Lower lobe of right lung (tissue), 2 donors: ENCODE data around the gene ADIPOR1. TPM values are rescaled to one million over a fixed set of nuclear protein-coding genes. Genes with fewer than 3 reads are reported as not detected.
A peak's percentile ranks its signal among the peaks of the same experiment; 100 is the strongest.

ENCODE experiments used
- ATAC-seq, 2 donors: fragments of 200-7000 bp; cut with Tn5 transposase; one replicate each; pipeline ENCODE4 v1.9.1; 2020 to 2022; ENCODE audit warnings: mild to moderate bottlenecking in 2 of 2, moderate library complexity in 2 of 2
- DNase-seq: peaks from one replicate; pipeline ENCODE4 v3.0.0-alpha.2; 2020
- H3K27ac ChIP-seq: fragments of 200-600 bp; one replicate; pipeline ENCODE4 v1.8.0; 2022
- H3K27me3 ChIP-seq: fragments of 200-600 bp; one replicate; pipeline ENCODE4 v1.8.0; 2022; ENCODE audit warnings: low read depth
- H3K36me3 ChIP-seq: fragments of 200-600 bp; one replicate; pipeline ENCODE4 v1.8.0; 2022; ENCODE audit warnings: mild to moderate bottlenecking
- H3K4me1 ChIP-seq: fragments of 200-600 bp; one replicate; pipeline ENCODE4 v1.8.0; 2022
- H3K4me3 ChIP-seq: fragments of 200-600 bp; one replicate; pipeline ENCODE4 v1.8.0; 2022; ENCODE audit warnings: mild to moderate bottlenecking
- H3K9me3 ChIP-seq: fragments of 200-600 bp; one replicate; pipeline ENCODE4 v1.8.0; 2022
- intact Hi-C: fragments of 100-400 bp; cut with DNase I; formaldehyde crosslinking; loops from one replicate; pipeline ENCODE4 v1.11.0; 2022
- total RNA-seq: library from RNA; stranded (reverse); fragmentation: NEBNext Ultra II Directional; extraction: Animal tissue kit (Norgen Biotek cat#: 25700); gene quantifications from one replicate; pipeline ENCODE4 v1.2.1, GENCODE V29; 2021
- TF ChIP-seq, protein P1 (sequence below): fragments of 200-600 bp; IDR thresholded peaks from one replicate; pipeline ENCODE4 v1.8.0; 2022; ENCODE audit warnings: antibody characterized with exemption, mild to moderate bottlenecking
- donor health status: DM: no; HTN: yes; CAD: no; lungs with severe emphysema.

ADIPOR1 gene
- total RNA-seq, 1 donor from 2014 or later, result 110 TPM

DNA sequence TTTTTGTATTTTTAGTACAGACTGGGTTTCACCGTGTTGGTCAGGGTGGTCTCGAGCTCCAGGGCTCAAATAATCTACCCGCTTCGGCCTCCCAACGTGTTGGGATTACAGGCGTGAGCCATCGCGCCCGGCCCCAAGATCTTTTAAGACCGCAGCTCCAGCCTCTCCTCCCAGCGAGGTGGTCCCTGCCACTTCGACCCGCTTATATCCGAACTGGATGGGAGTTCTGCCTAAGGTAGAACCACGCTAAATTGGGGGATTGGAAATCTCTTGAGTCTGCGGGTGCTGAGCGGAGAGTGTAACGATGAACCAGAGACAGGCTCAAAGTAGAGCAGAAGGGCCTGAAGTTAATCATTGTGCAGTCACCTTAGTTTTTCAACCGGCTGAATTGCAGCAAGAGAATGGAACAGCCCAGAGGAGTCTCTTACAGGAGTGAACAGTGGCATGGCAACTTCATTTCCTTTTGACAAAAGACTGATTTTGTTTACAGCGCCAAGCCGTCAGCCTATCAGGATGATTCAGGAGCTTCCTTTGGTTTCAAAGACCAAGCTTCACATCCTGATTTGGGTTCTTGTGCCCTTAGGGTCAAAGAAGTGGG lies 9.7 kb upstream of the ADIPOR1 start:
- Histone ChIP-seq H3K36me3 (peaks cover 20% of the 10 kb centered on the region), H3K4me1 (peaks cover 32% of the 10 kb centered on the region), H3K4me3 (peak overlapping the region; percentile 67), H3K27ac (peak overlapping the region; percentile 85), H3K9me3 (no peaks in the 10 kb centered on the region), H3K27me3 (no peaks in the 10 kb centered on the region)
- DNase-seq, result no peak
- TF ChIP-seq, protein P1, sequence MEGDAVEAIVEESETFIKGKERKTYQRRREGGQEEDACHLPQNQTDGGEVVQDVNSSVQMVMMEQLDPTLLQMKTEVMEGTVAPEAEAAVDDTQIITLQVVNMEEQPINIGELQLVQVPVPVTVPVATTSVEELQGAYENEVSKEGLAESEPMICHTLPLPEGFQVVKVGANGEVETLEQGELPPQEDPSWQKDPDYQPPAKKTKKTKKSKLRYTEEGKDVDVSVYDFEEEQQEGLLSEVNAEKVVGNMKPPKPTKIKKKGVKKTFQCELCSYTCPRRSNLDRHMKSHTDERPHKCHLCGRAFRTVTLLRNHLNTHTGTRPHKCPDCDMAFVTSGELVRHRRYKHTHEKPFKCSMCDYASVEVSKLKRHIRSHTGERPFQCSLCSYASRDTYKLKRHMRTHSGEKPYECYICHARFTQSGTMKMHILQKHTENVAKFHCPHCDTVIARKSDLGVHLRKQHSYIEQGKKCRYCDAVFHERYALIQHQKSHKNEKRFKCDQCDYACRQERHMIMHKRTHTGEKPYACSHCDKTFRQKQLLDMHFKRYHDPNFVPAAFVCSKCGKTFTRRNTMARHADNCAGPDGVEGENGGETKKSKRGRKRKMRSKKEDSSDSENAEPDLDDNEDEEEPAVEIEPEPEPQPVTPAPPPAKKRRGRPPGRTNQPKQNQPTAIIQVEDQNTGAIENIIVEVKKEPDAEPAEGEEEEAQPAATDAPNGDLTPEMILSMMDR, result no peak
- ATAC-seq, result peak; percentile 2 to 5
- intact Hi-C loops, result no loop called here

DNA sequence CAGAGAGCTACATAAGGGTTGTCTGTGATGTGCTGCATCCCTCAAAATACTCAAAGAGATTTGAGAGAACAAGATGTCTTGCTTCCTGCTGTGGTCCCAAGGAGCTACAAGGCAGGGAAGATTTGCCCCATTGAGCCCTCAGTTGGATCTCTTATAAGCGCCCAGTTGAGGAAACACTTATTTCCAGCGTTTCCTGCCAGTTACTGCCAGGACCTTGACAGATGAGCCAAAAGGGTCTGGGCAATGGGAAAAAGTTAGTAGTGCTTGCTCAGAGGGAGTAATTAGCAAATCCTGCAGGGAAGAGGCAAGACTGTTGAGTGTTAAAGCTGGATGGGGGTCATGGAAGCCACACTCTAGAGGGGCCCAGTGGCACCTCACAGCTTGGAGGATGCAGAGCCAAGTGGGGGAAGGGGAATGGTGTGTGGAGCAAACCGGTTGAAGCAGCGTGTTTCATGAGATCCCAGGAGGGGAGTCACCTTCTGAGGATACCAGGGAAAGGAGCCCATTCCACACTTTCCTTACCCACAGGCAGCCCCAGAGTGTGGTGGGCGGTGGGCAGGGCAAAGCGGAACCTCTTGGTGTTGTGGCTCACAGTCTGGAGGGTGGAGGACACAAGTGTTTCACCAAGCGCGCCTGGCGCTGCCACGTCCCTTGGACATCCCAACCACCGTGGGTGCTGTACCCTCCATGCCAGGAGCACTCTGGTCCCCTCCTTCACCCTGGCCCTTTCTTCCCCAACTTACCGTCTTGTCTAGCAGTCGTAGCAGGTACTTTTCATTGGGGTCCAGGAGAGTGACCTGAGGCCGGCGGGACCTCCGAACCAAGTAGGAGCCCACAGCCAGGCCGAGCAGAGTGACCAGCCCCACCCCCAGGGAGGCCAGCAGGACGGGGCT lies 8.1 kb upstream of the ADIPOR1 start:
- intact Hi-C loops, result no loop called here
- Histone ChIP-seq H3K4me1 (peaks cover 32% of the 10 kb centered on the region), H3K27me3 (no peaks in the 10 kb centered on the region), H3K27ac (peak overlapping the region; percentile 85), H3K36me3 (peaks cover 36% of the 10 kb centered on the region), H3K4me3 (peak overlapping the region; percentile 67), H3K9me3 (no peaks in the 10 kb centered on the region)
- ATAC-seq, result peak; percentile 5
- TF ChIP-seq, protein P1, result no peak
- DNase-seq, result peak; percentile 65

DNA sequence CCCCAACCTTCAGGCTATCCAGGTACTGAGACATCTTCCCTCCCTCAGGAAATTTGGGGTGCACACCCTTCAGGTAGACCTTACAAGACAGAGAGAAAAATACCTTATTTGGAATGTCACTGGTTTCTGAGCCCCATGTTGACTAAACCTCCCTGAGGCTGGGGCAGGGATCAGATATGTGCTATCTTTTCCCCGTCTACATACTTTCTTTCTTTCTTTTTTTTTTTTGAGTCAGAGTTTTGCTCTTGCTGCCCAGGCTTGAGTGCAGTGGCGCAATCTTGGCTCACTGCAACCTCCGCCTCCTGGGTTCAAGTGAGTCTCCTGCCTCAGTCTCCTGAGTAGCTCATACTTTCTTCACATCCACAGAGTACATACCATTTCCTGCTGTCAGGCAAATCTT lies 7.3 kb upstream of the ADIPOR1 start:
- Histone ChIP-seq H3K4me3 (no peak overlapping the region), H3K4me1 (peaks cover 32% of the 10 kb centered on the region), H3K27ac (no peak overlapping the region), H3K27me3 (no peaks in the 10 kb centered on the region), H3K9me3 (no peaks in the 10 kb centered on the region), H3K36me3 (peaks cover 37% of the 10 kb centered on the region)
- intact Hi-C loops, result no loop called here
- TF ChIP-seq, protein P1, result no peak
- no peak for ATAC-seq
- no peak for DNase-seq

DNA sequence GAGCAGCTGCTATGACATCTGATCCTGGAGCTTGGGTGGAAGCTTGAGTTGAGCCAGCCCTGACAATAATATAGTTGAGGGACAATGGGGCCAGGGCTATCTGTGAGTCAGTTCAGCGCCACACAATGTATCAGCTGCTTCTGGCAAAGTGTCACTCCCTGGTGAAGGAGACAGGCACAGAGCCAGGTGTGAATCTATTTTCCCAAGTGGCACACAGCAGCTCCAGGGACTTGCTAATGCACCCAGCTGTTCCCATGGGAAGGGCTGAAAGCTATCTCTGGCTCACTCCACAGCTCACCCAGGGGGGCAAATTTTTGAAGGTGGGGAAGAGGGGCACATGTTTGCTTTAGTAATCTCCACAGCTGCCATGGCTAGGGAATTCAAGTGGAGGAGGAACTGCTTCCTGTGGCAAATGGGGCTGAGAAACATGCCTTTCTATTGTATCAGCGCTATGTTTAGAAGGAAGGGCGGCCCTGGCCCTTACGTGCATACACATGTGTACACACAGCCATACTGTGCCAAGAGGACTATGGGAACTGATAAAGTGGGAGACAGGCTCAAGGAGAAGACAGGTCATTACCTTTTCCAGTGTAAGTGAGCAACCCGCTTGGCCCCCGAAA lies 6.8 kb upstream of the ADIPOR1 start:
- H3K4me1 ChIP-seq, result peaks cover 32% of the 10 kb centered on the region
- no peak overlapping the region for H3K27ac ChIP-seq
- ATAC-seq (no peak), DNase-seq (no peak)
- TF ChIP-seq, protein P1, result no peak
- intact Hi-C loops, result no loop called here
- no peaks in the 10 kb centered on the region for H3K9me3 ChIP-seq
- H3K4me3 ChIP-seq, result no peak overlapping the region
- H3K36me3 ChIP-seq, result peaks cover 37% of the 10 kb centered on the region
- no peaks in the 10 kb centered on the region for H3K27me3 ChIP-seq

DNA sequence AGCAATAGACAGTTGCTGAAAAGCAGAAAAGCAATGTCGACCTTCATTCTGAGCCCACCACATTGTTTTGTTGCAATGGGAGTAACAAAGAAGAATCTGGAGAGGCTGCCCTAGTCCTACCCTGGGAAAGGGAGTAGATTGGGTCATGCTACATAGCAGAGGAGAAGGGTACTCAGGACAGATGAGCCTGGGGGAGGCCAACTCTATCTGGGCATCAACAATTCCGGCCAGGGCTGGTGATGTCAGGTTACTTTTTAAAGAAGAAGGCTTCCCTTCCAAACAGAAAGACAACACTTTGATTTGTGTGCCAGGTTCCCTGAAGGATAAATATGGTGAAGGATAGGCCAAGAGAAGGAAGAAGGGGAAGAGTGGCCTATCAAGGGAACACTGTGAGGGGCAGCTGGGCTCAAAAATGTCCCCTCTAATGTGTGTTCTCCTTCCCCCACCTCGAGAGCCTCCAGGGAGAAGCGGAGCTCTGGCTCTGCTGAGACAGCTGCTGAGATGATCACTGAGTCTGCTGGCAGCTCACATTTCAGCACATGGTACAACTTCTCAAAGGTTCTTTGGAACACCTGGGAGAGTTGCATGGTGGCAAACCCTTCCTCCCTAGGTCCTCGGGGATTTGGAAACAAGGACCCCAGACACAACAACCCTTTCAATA lies 3.2 kb upstream of the ADIPOR1 start:
- no peak for ATAC-seq
- peaks cover 37% of the 10 kb centered on the region for H3K36me3 ChIP-seq
- H3K4me3 ChIP-seq, result no peak overlapping the region
- intact Hi-C loops, result no loop called here
- H3K4me1 ChIP-seq, result peaks cover 31% of the 10 kb centered on the region
- no peaks in the 10 kb centered on the region for H3K27me3 ChIP-seq
- no peak for DNase-seq
- no peaks in the 10 kb centered on the region for H3K9me3 ChIP-seq
- TF ChIP-seq, protein P1, result no peak
- no peak overlapping the region for H3K27ac ChIP-seq
